ENCODE results near the gene THAP7.

Gene THAP7

DNA sequence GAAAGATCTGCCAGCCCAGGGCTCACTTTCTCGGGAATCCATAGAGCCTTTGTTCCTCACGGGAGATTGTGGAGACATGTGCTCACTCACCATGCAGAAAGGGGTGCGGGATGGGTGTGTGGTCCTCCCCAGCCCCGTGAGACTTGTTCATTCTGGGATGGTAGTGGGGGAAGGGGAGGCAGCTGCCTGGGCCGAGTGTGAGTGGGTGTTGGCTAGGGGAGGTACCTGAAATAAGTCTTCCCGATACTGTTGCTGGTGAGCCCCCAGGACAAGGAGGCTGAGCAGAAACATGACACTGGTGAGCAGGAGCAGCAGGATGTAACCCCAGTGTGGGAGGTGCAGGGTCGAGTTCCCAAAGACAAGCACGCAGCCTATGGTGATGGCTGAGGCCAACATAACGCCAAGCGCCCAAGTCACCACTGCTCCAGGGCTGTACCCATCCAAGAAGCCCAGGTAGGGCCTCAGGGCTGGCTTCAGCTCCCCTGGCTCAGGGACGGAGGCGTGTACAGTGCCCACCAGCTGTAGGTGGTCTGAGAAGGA, 27.6 kb upstream of the THAP7 start:
- no peak for TF ChIP-seq CTCF (conservative IDR thresholded peaks at IDR 0.05; ENCODE audit: low read depth, low read length)
- no peak for DNase-seq (ENCODE audit: low read depth)

GRCh38 chr22:21028277-21029251, 26.6 kb upstream of the THAP7 start:
- no peak overlapping the region for H3K4me3 ChIP-seq (ENCODE audit: low read length)
- no peak for DNase-seq (ENCODE audit: low read depth)
- TF ChIP-seq CTCF (conservative IDR thresholded peaks at IDR 0.05; ENCODE audit: low read depth, low read length) = no peak

More for the DNA sequence above, 27.6 kb upstream of the THAP7 start:
- no peak overlapping the region for H3K4me3 ChIP-seq (ENCODE audit: low read length)

GRCh38 chr22:21026783-21027692, 25.1 kb upstream of the THAP7 start:
- DNase-seq (ENCODE audit: low read depth) = no peak
- H3K4me3 ChIP-seq (ENCODE audit: low read length) = no peak overlapping the region
- TF ChIP-seq CTCF (conservative IDR thresholded peaks at IDR 0.05; ENCODE audit: low read depth, low read length) = no peak

DNA sequence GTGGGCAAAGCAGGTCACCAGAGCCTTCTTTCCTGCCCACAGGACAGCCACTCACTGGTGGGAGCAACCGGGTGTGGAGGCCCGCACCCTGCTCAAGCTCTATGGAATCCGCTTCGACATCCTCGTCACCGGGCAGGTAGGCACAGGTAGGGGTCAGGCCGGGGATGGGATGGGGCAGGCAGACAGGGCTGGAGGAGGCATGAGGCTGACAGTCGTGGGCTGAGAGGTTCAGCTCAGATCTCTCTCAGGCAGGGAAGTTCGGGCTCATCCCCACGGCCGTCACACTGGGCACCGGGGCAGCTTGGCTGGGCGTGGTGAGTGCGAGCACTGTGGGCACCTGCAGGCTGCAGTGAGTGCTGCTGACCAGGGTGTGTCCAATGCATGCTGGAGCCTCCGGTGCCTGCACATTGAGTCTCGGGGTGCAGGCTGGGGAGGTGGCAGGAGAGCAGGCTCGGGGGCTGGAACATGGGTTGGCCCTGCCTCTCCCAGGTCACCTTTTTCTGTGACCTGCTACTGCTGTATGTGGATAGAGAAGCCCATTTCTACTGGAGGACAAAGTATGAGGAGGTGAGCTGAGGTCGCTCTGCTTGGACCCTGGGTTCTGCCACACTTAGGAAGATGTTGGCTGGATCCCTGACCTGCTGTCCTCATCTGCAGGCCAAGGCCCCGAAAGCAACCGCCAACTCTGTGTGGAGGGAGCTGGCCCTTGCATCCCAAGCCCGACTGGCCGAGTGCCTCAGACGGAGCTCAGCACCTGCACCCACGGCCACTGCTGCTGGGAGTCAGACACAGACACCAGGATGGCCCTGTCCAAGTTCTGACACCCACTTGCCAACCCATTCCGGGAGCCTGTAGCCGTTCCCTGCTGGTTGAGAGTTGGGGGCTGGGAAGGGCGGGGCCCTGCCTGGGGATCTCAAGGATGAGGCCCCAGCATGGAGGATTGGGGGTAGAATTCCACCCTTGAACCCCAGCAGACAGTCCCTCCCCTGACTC, 24.1 kb upstream of the THAP7 start:
- no peak for TF ChIP-seq CTCF (conservative IDR thresholded peaks at IDR 0.05; ENCODE audit: low read depth, low read length)
- H3K4me3 ChIP-seq (ENCODE audit: low read length) = no peak overlapping the region
- DNase-seq (ENCODE audit: low read depth) = no peak

DNA sequence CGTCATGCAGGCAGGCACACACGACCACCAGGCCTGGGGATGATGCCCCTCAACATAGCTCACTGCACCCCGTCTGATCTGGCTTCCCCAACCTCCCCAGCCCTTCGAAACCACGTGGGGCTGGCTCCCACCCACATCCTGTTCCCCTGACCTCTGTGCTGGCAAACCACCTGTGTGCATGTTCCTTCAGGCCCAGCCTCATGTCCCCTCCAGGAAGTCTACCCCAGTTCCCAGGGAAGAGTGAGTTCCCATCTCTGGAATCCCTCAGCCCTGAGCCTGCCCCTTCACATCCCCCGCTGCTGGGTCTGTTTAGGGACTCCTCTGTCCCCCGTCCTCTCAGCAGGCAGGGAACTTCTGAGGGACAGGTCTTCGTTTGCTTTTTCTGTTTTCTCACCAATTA, 23.3 kb upstream of the THAP7 start:
- no peak overlapping the region for H3K4me3 ChIP-seq (ENCODE audit: low read length)
- no peak for DNase-seq (ENCODE audit: low read depth)
- TF ChIP-seq CTCF (conservative IDR thresholded peaks at IDR 0.05; ENCODE audit: low read depth, low read length) = no peak
